ENCODE results near the gene SEC61A2.

Gene SEC61A2

DNA sequence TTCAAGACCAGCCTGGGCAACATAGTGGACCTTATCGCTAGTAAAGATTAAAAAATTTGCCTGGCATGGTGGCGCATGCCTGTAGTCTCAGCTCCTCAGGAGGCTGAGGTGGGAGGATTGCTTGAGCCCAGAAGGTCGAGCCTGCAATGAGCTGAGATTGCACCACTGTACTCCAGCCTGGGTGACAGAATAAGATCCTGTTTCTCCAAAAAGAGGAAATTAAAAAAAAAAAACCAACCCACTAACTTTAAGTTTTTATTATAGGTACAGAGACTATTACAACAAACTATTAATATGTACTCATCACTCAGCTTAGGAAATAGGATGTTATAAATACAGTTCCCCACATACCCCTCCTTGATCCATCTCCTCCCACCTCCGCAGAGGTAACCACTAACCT is 30.5 kb upstream of the SEC61A2 start:
- H3K4me3 ChIP-seq (replicated peaks; ENCODE audit: low read depth, low read length) = no peak overlapping the region
- TF ChIP-seq, protein P1, sequence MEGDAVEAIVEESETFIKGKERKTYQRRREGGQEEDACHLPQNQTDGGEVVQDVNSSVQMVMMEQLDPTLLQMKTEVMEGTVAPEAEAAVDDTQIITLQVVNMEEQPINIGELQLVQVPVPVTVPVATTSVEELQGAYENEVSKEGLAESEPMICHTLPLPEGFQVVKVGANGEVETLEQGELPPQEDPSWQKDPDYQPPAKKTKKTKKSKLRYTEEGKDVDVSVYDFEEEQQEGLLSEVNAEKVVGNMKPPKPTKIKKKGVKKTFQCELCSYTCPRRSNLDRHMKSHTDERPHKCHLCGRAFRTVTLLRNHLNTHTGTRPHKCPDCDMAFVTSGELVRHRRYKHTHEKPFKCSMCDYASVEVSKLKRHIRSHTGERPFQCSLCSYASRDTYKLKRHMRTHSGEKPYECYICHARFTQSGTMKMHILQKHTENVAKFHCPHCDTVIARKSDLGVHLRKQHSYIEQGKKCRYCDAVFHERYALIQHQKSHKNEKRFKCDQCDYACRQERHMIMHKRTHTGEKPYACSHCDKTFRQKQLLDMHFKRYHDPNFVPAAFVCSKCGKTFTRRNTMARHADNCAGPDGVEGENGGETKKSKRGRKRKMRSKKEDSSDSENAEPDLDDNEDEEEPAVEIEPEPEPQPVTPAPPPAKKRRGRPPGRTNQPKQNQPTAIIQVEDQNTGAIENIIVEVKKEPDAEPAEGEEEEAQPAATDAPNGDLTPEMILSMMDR (IDR thresholded peaks at IDR 0.05; ENCODE audit: low read depth, low read length, missing control alignments) = no peak
- DNase-seq (ENCODE audit: extremely low read depth, low read depth) = no peak

DNA sequence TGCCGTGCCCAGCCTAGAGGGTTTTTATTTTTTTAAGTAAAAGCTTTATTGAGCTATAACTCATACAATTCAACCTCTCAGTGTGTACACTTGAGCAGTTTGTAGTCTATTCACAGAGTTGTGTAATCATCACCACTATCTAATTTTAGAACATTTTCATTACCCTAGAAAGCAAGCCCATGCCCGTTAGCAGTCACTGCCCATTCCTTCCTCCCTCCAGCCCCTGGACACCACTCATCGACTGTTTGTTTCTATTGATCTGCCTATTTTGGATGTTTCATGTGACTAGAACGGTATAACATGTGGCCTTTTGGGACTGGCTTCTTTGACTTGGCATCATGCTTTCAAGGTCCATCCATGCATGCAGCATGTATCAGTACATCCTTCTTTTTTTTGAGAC is 25.7 kb upstream of the SEC61A2 start:
- no peak overlapping the region for H3K4me3 ChIP-seq (replicated peaks; ENCODE audit: low read depth, low read length)
- DNase-seq (ENCODE audit: extremely low read depth, low read depth) = no peak
- TF ChIP-seq, protein P1 (IDR thresholded peaks at IDR 0.05; ENCODE audit: low read depth, low read length, missing control alignments) = no peak

DNA sequence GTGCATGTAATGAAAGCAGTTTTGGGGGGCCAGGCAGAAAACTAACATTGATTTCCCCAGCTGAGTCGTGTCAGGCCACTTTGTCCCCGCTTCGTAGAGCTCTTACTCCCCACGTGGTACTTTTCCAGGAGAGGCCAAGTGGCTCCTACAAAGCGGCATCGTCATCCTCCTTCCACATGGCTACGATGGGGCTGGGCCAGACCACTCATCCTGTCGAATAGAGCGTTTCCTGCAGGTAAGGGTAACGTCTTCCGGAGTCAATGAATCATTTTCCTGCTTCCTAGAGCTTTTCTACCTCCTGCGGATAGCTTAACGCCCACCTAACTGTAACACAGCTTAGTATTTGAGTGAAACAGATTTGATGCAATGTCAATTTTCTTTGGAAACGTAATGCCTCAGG is 21.7 kb upstream of the SEC61A2 start:
- TF ChIP-seq, protein P1 (IDR thresholded peaks at IDR 0.05; ENCODE audit: low read depth, low read length, missing control alignments) = no peak
- no peak overlapping the region for H3K4me3 ChIP-seq (replicated peaks; ENCODE audit: low read depth, low read length)
- DNase-seq (ENCODE audit: extremely low read depth, low read depth) = no peak

DNA sequence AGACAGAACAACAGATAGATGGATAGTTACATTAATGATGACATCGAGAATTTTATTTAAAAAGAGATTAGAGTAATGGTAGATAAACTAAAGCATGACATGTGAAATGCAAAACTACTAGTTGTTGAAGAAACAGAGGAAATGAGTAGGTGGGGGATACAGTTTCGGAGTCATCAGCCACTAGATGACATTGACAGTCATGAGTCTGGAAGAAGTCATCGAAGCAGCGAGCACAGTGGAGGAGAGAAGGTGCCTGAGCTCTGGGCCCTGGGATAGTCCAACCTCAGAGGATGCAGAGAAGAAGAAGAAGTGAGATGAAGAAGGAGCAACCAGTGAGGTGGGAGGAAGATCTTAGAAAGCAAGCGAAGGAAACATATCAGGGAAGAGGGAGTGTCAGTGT is 20.2 kb upstream of the SEC61A2 start:
- no peak overlapping the region for H3K4me3 ChIP-seq (replicated peaks; ENCODE audit: low read depth, low read length)
- TF ChIP-seq, protein P1 (IDR thresholded peaks at IDR 0.05; ENCODE audit: low read depth, low read length, missing control alignments) = no peak
- DNase-seq (ENCODE audit: extremely low read depth, low read depth) = no peak

DNA sequence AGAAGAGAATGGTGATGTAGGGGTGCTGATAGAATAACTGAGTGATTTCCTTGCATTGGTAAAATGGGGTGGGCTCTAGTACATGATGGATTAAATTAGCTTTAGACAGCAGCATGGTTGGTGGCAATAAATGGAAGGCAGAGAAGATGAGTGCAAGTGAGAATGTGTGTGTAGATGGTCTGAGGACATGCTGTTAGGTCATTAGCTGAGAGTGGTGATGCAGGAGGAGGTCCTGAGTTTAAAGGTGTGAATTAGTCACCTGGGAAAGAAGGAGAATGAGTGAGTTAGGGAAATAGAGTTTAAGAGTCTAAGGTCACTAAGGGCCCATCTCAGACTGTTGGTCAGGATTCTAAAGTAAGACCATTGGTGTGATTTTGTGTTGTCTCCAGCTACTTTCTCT is 17.9 kb upstream of the SEC61A2 start:
- no peak for DNase-seq (ENCODE audit: extremely low read depth, low read depth)
- TF ChIP-seq, protein P1 (IDR thresholded peaks at IDR 0.05; ENCODE audit: low read depth, low read length, missing control alignments) = no peak
- H3K4me3 ChIP-seq (replicated peaks; ENCODE audit: low read depth, low read length) = no peak overlapping the region

DNA sequence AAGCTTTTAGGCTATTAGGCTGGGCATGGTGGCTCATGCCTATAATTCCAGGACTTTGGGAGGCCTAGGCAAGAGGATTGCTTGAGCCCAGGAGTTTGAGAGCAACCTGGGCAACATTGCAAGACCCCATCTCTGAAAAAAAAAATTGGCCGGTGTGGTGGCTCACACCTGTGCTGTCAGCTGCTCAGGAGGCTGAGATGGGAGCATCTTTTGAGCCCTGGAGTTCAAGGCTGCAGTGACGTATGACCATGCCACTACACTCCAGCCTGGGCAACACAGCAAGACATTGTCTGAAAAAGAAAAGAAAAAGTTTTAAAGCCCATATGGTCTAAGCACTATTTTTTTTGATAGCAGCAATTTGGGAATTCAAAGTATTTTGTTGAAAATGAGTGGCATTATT is 15.8 kb upstream of the SEC61A2 start:
- no peak for DNase-seq (ENCODE audit: extremely low read depth, low read depth)
- TF ChIP-seq, protein P1 (IDR thresholded peaks at IDR 0.05; ENCODE audit: low read depth, low read length, missing control alignments) = no peak

DNA sequence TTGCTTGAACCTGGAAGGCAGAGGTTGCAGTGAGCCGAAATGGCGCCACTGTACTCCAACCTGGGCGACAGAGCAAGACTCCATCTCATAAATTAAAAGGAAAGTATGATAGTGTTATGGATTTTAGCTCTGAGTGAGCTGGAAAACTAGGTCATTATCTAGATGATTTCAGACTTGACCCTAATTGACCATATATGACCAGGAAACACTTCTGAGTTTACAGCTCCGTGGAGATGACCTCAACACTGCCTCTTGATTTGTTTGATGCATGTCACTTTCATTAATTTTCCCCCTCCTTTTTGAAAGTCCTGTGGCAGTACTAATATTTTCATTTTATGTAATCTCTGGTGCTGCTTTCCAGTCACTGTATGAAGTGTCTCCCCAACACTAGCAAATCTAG is 7.8 kb upstream of the SEC61A2 start:
- TF ChIP-seq, protein P1 (IDR thresholded peaks at IDR 0.05; ENCODE audit: low read depth, low read length, missing control alignments) = no peak
- H3K4me3 ChIP-seq (replicated peaks; ENCODE audit: low read depth, low read length) = no peak overlapping the region
- DNase-seq (ENCODE audit: extremely low read depth, low read depth) = no peak

More for the DNA sequence above, 15.8 kb upstream of the SEC61A2 start:
- H3K4me3 ChIP-seq (replicated peaks; ENCODE audit: low read depth, low read length) = no peak overlapping the region

Measured in HFF-Myc (cell line).